Omental fat pad (tissue), 4 donors: ENCODE results near the gene FGF18. TPM values are rescaled to one million over a fixed set of nuclear protein-coding genes. Genes with fewer than 3 reads are reported as not detected.

Source experiments
- ATAC-seq: fragments of 150-250 bp; one replicate; pipeline ENCODE4 v1.9.1; 2016; ENCODE audit warnings: mild to moderate bottlenecking, moderate library complexity; ENCODE audit not compliant: low FRiP score
- DNase-seq: peaks from one replicate; pipeline ENCODE4 v3.0.0-alpha.2; 2019; ENCODE audit warnings: low spot score
- CTCF ChIP-seq, 3 donors: fragments of 450-650 bp; IDR thresholded peaks; one replicate each; pipeline ENCODE4 v1.5.1; 2016 to 2017; ENCODE audit warnings: antibody characterized with exemption in 3 of 3, mild to moderate bottlenecking in 3 of 3, moderate library complexity in 2 of 3
- total RNA-seq, 4 donors: library from RNA; depleted of rRNA; stranded (reverse); fragments of >200 nt; gene quantifications; one replicate each; pipeline ENCODE4 v1.1.0, GENCODE V29; 2016

Gene FGF18
- total RNA-seq, 4 donors from 2014 or later = 0.79 to 7.5 (median 2.1) TPM

DNA sequence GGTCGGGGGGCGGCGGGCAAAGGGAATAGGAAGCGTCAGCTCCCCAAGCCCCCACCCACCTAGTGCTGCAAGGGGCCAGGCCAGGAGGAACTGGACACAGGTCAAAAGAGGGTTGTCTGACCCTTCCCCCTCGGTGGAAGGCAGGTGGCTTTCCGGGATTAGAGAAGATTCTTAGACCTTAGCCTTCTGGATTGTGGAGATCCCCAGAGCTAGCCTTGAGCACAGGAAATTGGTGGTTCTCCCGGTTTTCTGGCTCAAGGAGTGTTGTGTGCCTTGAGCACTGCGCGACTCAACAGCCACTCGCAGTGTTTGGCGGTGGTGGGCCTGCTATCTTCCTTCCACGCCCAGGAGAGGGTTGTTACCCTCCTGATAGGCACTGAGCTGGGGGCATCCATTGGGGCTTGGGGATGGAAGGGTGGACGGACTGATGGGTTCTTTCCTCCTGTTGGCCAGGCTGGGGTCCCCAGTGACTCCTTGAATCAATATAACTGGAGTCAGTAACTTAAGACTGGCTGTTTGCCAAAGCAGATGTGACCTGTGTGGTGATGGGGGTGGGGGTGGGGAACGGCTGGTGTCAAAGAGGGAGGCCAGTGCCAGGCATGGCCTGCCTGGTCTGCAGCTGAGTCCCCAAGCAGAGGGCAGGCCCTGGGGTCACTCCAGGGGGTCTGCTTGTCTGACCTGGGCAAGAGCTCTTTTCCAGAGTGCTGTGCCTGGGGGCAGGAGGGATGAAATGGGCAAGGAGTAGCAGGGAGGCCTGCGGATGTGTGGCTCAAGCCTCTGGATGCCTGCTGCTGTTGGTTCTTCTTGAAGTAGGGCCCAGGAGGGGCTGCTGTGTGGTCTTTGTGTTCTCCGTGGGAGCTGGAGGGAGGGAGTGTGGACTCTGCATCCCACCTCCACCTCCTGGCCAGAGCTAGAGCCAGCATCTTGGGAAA lies 2.1 kb downstream of the FGF18 start:
- no peak for TF ChIP-seq CTCF (IDR thresholded peaks at IDR 0.05)
- DNase-seq (no peak), ATAC-seq (no peak)

- ATAC-seq (no peak), DNase-seq (no peak)
- TF ChIP-seq CTCF (IDR thresholded peaks at IDR 0.05) = no peak
Observed at GRCh38 chr5:171422495-171422894, 3.0 kb downstream of the FGF18 start.

GRCh38 chr5:171422902-171423663 lies 3.6 kb downstream of the FGF18 start:
- ATAC-seq (no peak), DNase-seq (no peak)
- TF ChIP-seq CTCF (IDR thresholded peaks at IDR 0.05) = no peak

- no peak for TF ChIP-seq CTCF (IDR thresholded peaks at IDR 0.05)
- DNase-seq = no peak
- ATAC-seq = no peak
Observed at GRCh38 chr5:171424726-171425125, 5.3 kb downstream of the FGF18 start.

- TF ChIP-seq CTCF (IDR thresholded peaks at IDR 0.05) = no peak
- ATAC-seq = no peak
- DNase-seq = no peak
Observed at GRCh38 chr5:171425596-171426244, 6.3 kb downstream of the FGF18 start.

DNA sequence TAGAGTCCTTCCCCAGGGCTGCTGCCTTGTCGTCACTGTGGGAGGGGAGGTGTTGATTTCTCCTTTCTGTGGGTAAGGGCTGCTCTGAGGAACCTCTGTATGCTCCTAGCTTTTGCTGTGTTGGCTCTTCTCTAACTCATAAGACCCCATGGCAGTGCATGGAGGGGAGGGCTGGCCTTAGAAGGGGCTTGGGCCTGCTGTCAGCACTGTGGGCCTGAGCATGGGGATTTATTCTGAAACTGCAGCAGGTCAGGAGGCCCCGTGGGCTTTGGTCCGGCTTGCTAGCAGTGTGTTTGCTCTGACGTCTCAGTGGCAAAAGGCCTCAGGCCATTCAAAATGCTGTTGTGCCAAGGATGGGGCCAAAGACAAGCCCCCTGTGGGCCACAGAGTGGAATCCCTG lies 6.8 kb downstream of the FGF18 start:
- DNase-seq (no peak), ATAC-seq (no peak)
- no peak for TF ChIP-seq CTCF (IDR thresholded peaks at IDR 0.05)
